H9 (cell line): ENCODE data around the gene TSPAN4. TPM values are rescaled to one million over a fixed set of nuclear protein-coding genes. Genes with fewer than 3 reads are reported as not detected.

Source experiments
- DNase-seq: peaks from one replicate; pipeline ENCODE4 v3.0.0-alpha.2; 2017
- H2AFZ ChIP-seq: one replicate; pipeline ENCODE4 v1.6.1; 2013; ENCODE audit warnings: mild to moderate bottlenecking, low read length, control low read depth, moderate library complexity
- H2AK5ac ChIP-seq: 2 replicates; pipeline ENCODE4 v1.6.1; 2013; ENCODE audit warnings: low read length, control low read depth, mixed read lengths; ENCODE audit not compliant: insufficient read length
- H2BK120ac ChIP-seq: one replicate; pipeline ENCODE4 v1.6.1; 2013; ENCODE audit warnings: low read depth, mild to moderate bottlenecking, low read length, control low read depth, inconsistent platforms; ENCODE audit not compliant: poor library complexity, severe bottlenecking
- H2BK12ac ChIP-seq: 2 replicates; pipeline ENCODE4 v1.6.1; 2013; ENCODE audit warnings: low read length, control low read depth, mixed read lengths, low read depth; ENCODE audit not compliant: insufficient read length
- H2BK15ac ChIP-seq: 2 replicates; pipeline ENCODE4 v1.6.1; 2013; ENCODE audit warnings: low read depth, low read length, control low read depth
- H2BK20ac ChIP-seq: one replicate; pipeline ENCODE4 v1.6.1; 2013; ENCODE audit warnings: low read depth, mild to moderate bottlenecking, low read length, control low read depth, inconsistent platforms; ENCODE audit not compliant: poor library complexity, severe bottlenecking
- H2BK5ac ChIP-seq: 2 replicates; pipeline ENCODE4 v1.6.1; 2013; ENCODE audit warnings: low read length, control low read depth, mixed read lengths; ENCODE audit not compliant: insufficient read length
- H3K14ac ChIP-seq: 2 replicates; pipeline ENCODE4 v1.6.1; 2013; ENCODE audit warnings: low read length, control low read depth; ENCODE audit not compliant: insufficient read depth
- H3K18ac ChIP-seq: 2 replicates; pipeline ENCODE4 v1.6.1; 2013; ENCODE audit warnings: low read depth, mild to moderate bottlenecking, mixed read lengths, low read length, control low read depth; ENCODE audit not compliant: insufficient read length
- H3K23ac ChIP-seq: 2 replicates; pipeline ENCODE4 v1.6.1; 2013; ENCODE audit warnings: low read length, control low read depth, mixed read lengths, low read depth; ENCODE audit not compliant: insufficient read length
- H3K23me2 ChIP-seq: 2 replicates; pipeline ENCODE4 v1.6.1; 2013; ENCODE audit warnings: low read depth, mild to moderate bottlenecking, mixed read lengths, low read length, control low read depth; ENCODE audit not compliant: insufficient read length, poor library complexity, severe bottlenecking
- H3K27ac ChIP-seq: 2 replicates; pipeline ENCODE4 v1.5.1; 2013; ENCODE audit warnings: low read length, control low read depth, mixed read lengths, low read depth; ENCODE audit not compliant: insufficient read length
- H3K27me3 ChIP-seq: 2 replicates; pipeline ENCODE4 v1.6.1; 2013; ENCODE audit warnings: low read length, control low read depth, inconsistent platforms; ENCODE audit not compliant: insufficient read depth
- H3K4ac ChIP-seq: 2 replicates; pipeline ENCODE4 v1.6.1; 2013; ENCODE audit warnings: low read depth, mild to moderate bottlenecking, control low read depth, inconsistent platforms, low read length, moderate library complexity
- H3K4me1 ChIP-seq: 2 replicates; pipeline ENCODE4 v1.6.1; 2013; ENCODE audit warnings: low read length, control low read depth, inconsistent platforms; ENCODE audit not compliant: insufficient read depth
- H3K4me2 ChIP-seq: 2 replicates; pipeline ENCODE4 v1.6.1; 2013; ENCODE audit warnings: low read length, control low read depth, mixed read lengths; ENCODE audit not compliant: insufficient read length, insufficient read depth
- H3K56ac ChIP-seq: 2 replicates; pipeline ENCODE4 v1.6.1; 2013; ENCODE audit warnings: low read depth, mild to moderate bottlenecking, mixed read lengths, low read length, control low read depth; ENCODE audit not compliant: insufficient read length
- H3K79me1 ChIP-seq: 2 replicates; pipeline ENCODE4 v1.6.1; 2013; ENCODE audit warnings: low read depth, mild to moderate bottlenecking, moderate library complexity, low read length, control low read depth, inconsistent platforms; ENCODE audit not compliant: insufficient read depth, poor library complexity, severe bottlenecking
- H3K79me2 ChIP-seq: 2 replicates; pipeline ENCODE4 v1.6.1; 2013; ENCODE audit warnings: low read length, control low read depth, inconsistent platforms; ENCODE audit not compliant: insufficient read depth
- H3K9ac ChIP-seq: 2 replicates; pipeline ENCODE4 v1.6.1; 2013; ENCODE audit warnings: low read length, control low read depth, mixed read lengths; ENCODE audit not compliant: insufficient read length; ENCODE audit errors: extremely low read depth
- H3K9me3 ChIP-seq: one replicate; pipeline ENCODE4 v1.6.1; 2013; ENCODE audit warnings: low read depth, low read length, inconsistent platforms; ENCODE audit not compliant: control insufficient read depth
- H3T11ph ChIP-seq: one replicate; pipeline ENCODE4 v1.6.1; 2013; ENCODE audit warnings: mild to moderate bottlenecking, low read length, control low read depth, inconsistent platforms
- H4K20me1 ChIP-seq: one replicate; pipeline ENCODE4 v1.6.1; 2013; ENCODE audit not compliant: control insufficient read depth, insufficient read length, insufficient read depth
- H4K5ac ChIP-seq: 2 replicates; pipeline ENCODE4 v1.6.1; 2013; ENCODE audit warnings: low read depth, mild to moderate bottlenecking, mixed read lengths, low read length, control low read depth; ENCODE audit not compliant: insufficient read length
- H4K8ac ChIP-seq: replicated peaks from 2 replicates; pipeline ENCODE4 v1.6.1; 2013; ENCODE audit warnings: low read length, control low read depth, mixed read lengths, low read depth; ENCODE audit not compliant: insufficient read length
- H4K91ac ChIP-seq: 2 replicates; pipeline ENCODE4 v1.6.1; 2013; ENCODE audit warnings: low read depth, mild to moderate bottlenecking, moderate library complexity, mixed read lengths, low read length, control low read depth; ENCODE audit not compliant: insufficient read length
- H3K27ac Mint-ChIP-seq, 3 experiments: 2 replicates in 2 of 3; 3 replicates in 1 of 3; pipeline ENCODE4 v1.8.0; 2020 to 2021; ENCODE audit warnings: mixed read lengths in 3 of 3, mild to moderate bottlenecking in 1 of 3, moderate library complexity in 1 of 3
- H3K27me3 Mint-ChIP-seq: 2 replicates; pipeline ENCODE4 v1.8.0; 2021; ENCODE audit warnings: low read depth, mild to moderate bottlenecking, moderate library complexity, mixed read lengths
- H3K36me3 Mint-ChIP-seq, 3 experiments: 2 replicates in 2 of 3; 3 replicates in 1 of 3; pipeline ENCODE4 v1.8.0; 2020 to 2021; ENCODE audit warnings: low read depth in 3 of 3, mixed read lengths in 3 of 3; ENCODE audit not compliant: insufficient read depth in 1 of 3
- H3K4me1 Mint-ChIP-seq, 2 experiments: 2 replicates each; pipeline ENCODE4 v1.8.0; 2020; ENCODE audit warnings: mixed read lengths in 2 of 2
- H3K4me3 Mint-ChIP-seq, 2 experiments: 2 replicates in 1 of 2; 3 replicates in 1 of 2; pipeline ENCODE4 v1.8.0; 2020 to 2021; ENCODE audit warnings: mild to moderate bottlenecking in 2 of 2, mixed read lengths in 2 of 2, moderate library complexity in 1 of 2
- H3K9me3 Mint-ChIP-seq, 2 experiments: 2 replicates in 1 of 2; 3 replicates in 1 of 2; pipeline ENCODE4 v1.8.0; 2020; ENCODE audit warnings: mild to moderate bottlenecking in 2 of 2, mixed read lengths in 2 of 2, moderate library complexity in 1 of 2
- WGBS: extraction: QIAGEN DNeasy Blood & Tissue Kit; methylation state at CpG from one replicate; pipeline ENCODE4 v1.1.7; 2013; ENCODE audit warnings: missing lambda C conversion rate, low lambda C conversion rate, mixed read lengths; ENCODE audit not compliant: insufficient read length; ENCODE audit errors: extremely low coverage; 5-methylcytosine and 5-hydroxymethylcytosine counted together
- total RNA-seq: library from RNA; stranded (reverse); gene quantifications from 2 replicates; pipeline ENCODE4 v1.2.1, GENCODE V29; 2021
- TF ChIP-seq, protein P1 (sequence below): fragments of 200-600 bp; sonication (generic); conservative IDR thresholded peaks from 3 replicates; pipeline ENCODE4 v1.8.0; 2021; ENCODE audit warnings: antibody characterized with exemption, mild to moderate bottlenecking

TSPAN4 gene
- total RNA-seq, 1 experiment from 2014 or later, result 64.6 TPM

- Histone ChIP-seq H3K27ac (no peak overlapping the region), H3K18ac (no peak overlapping the region), H3K56ac (no peak overlapping the region), H3K9ac (no peak overlapping the region), H2BK15ac (no peak overlapping the region), H3K23ac (no peak overlapping the region), H3K9me3 (no peaks in the 10 kb centered on the region), H3K14ac (no peak overlapping the region), H2BK5ac (no peak overlapping the region), H3K4ac (no peak overlapping the region), H4K20me1 (no peaks in the 10 kb centered on the region), H3K79me1 (no peaks in the 10 kb centered on the region), H4K5ac (no peak overlapping the region), H4K91ac (no peak overlapping the region), H3K79me2 (no peaks in the 10 kb centered on the region), H4K8ac (no peak overlapping the region), H2AK5ac (no peak overlapping the region), H3K4me1 (no peaks in the 10 kb centered on the region), H3K4me2 (no peak overlapping the region), H3K27me3 (no peaks in the 10 kb centered on the region), H2BK120ac (no peak overlapping the region), H2BK12ac (no peak overlapping the region), H3K23me2 (peaks cover 5% of the 10 kb centered on the region), H2BK20ac (no peak overlapping the region), H2AFZ (no peak overlapping the region), H3T11ph (no peak overlapping the region)
- no peak overlapping the region for H3K27ac Mint-ChIP-seq
- H3K4me1 Mint-ChIP-seq, result peaks cover 8 to 25% of the 10 kb centered on the region in 2 experiments
- peaks cover 4% of the 10 kb centered on the region for H3K27me3 Mint-ChIP-seq
- no peak overlapping the region for H3K4me3 Mint-ChIP-seq
- H3K36me3 Mint-ChIP-seq, result peaks cover 0 to 26% (median 13%) of the 10 kb centered on the region in 3 experiments; a peak in 6 of 7 replicates
- TF ChIP-seq, protein P1, sequence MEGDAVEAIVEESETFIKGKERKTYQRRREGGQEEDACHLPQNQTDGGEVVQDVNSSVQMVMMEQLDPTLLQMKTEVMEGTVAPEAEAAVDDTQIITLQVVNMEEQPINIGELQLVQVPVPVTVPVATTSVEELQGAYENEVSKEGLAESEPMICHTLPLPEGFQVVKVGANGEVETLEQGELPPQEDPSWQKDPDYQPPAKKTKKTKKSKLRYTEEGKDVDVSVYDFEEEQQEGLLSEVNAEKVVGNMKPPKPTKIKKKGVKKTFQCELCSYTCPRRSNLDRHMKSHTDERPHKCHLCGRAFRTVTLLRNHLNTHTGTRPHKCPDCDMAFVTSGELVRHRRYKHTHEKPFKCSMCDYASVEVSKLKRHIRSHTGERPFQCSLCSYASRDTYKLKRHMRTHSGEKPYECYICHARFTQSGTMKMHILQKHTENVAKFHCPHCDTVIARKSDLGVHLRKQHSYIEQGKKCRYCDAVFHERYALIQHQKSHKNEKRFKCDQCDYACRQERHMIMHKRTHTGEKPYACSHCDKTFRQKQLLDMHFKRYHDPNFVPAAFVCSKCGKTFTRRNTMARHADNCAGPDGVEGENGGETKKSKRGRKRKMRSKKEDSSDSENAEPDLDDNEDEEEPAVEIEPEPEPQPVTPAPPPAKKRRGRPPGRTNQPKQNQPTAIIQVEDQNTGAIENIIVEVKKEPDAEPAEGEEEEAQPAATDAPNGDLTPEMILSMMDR, result no peak
- DNase-seq, result no peak
- WGBS, result no CpG with 5 or more reads among the region's 22 CpGs
- no peaks in the 10 kb centered on the region; a peak in 1 of 5 replicates for H3K9me3 Mint-ChIP-seq
Measured at GRCh38 chr11:821512-822371, 20.9 kb upstream of the TSPAN4 start.
